ENCODE measurements around the gene CCDC148. TPM values are rescaled to one million over a fixed set of nuclear protein-coding genes. Genes with fewer than 3 reads are reported as not detected.
"Not testable (repeated sequence)": the region's sequence is repeated elsewhere in the genome, so short reads cannot be mapped to it uniquely, and the experiment has no call there.

The CCDC148 gene
- total RNA-seq, 2 experiments from 2014 or later: not detected

DNA sequence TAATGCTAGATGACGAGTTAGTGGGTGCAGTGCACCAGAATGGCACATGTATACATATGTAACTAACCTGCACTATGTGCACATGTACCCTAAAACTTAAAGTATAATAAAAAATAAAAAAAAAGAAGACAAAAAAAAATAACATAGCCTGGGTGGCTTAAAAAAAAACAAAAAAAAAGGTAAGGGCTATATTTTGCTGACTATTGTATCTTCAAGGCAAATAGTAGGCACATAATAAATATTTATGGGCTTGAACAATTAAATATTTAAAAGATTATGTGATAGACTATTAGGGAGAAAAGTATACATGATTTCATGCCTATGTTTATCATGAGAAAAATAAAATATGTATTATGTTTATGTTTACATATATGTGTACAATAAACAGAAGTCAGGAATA is 99.4 kb downstream of the CCDC148 start:
- H3K36me3 Mint-ChIP-seq (ENCODE audit: low read depth): peaks cover 1% of the 10 kb centered on the region
- peaks cover 7% of the 10 kb centered on the region for H3K9me3 Mint-ChIP-seq
- CTCF ChIA-PET: no interaction called here

GRCh38 chr2:158351466-158351816 is 105.1 kb downstream of the CCDC148 start:
- H3K4me3 Mint-ChIP-seq; CTCF ChIA-PET; DNase-seq; H3K9me3 Mint-ChIP-seq; ATAC-seq; H3K27me3 Mint-ChIP-seq; H3K4me1 Mint-ChIP-seq (ENCODE audit: low read depth); H3K27ac Mint-ChIP-seq; intact Hi-C loops (cut with micrococcal nuclease); POLR2A ChIA-PET; H3K36me3 Mint-ChIP-seq (ENCODE audit: low read depth): not testable (repeated sequence)

More for the DNA sequence above, 99.4 kb downstream of the CCDC148 start:
- Mint-ChIP-seq H3K4me1 (ENCODE audit: low read depth) (peaks cover 3% of the 10 kb centered on the region), H3K4me3 (no peak overlapping the region), H3K27me3 (peaks cover 1% of the 10 kb centered on the region), H3K27ac (no peak overlapping the region)
- no peak for ATAC-seq
- intact Hi-C loops (cut with micrococcal nuclease): no loop called here
- no peak for DNase-seq
- POLR2A ChIA-PET: no interaction called here
- TF ChIP-seq, protein P1, sequence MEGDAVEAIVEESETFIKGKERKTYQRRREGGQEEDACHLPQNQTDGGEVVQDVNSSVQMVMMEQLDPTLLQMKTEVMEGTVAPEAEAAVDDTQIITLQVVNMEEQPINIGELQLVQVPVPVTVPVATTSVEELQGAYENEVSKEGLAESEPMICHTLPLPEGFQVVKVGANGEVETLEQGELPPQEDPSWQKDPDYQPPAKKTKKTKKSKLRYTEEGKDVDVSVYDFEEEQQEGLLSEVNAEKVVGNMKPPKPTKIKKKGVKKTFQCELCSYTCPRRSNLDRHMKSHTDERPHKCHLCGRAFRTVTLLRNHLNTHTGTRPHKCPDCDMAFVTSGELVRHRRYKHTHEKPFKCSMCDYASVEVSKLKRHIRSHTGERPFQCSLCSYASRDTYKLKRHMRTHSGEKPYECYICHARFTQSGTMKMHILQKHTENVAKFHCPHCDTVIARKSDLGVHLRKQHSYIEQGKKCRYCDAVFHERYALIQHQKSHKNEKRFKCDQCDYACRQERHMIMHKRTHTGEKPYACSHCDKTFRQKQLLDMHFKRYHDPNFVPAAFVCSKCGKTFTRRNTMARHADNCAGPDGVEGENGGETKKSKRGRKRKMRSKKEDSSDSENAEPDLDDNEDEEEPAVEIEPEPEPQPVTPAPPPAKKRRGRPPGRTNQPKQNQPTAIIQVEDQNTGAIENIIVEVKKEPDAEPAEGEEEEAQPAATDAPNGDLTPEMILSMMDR (IDR thresholded peaks at IDR 0.05): no peak

GRCh38 chr2:158350751-158351465 is 105.6 kb downstream of the CCDC148 start:
- H3K9me3 Mint-ChIP-seq; POLR2A ChIA-PET; DNase-seq; H3K27me3 Mint-ChIP-seq; H3K36me3 Mint-ChIP-seq (ENCODE audit: low read depth); ATAC-seq; CTCF ChIA-PET; H3K4me3 Mint-ChIP-seq; H3K4me1 Mint-ChIP-seq (ENCODE audit: low read depth); intact Hi-C loops (cut with micrococcal nuclease); H3K27ac Mint-ChIP-seq: not testable (repeated sequence)

DNA sequence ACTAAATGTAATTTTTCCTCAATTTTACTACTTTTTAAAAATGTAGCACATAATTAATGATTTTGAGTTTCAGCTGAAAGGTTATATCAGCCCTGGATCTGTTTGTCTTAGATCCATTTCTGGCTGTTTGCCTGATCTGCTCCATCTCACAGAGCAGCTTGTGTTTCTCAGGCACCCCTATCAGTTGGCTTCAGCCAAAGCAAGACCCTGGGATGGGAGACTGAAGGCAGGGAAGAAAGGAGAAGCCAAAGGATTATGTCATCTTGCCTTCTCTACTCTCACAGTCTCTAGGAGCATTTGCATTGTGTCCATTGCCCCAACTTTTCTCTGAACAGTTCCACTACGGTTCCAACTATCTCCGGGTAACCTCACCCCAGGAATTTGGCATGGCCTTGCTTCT is 110.5 kb downstream of the CCDC148 start:
- CTCF ChIA-PET: no interaction called here
- H3K27me3 Mint-ChIP-seq: peaks cover 2% of the 10 kb centered on the region
- TF ChIP-seq, protein P1 (IDR thresholded peaks at IDR 0.05): no peak

GRCh38 chr2:158339513-158339912 is 117.0 kb downstream of the CCDC148 start:
- ATAC-seq (no peak), DNase-seq (no peak)
- H3K9me3 Mint-ChIP-seq: peaks cover 3% of the 10 kb centered on the region
- H3K27ac Mint-ChIP-seq: no peak overlapping the region
- no peaks in the 10 kb centered on the region for H3K4me1 Mint-ChIP-seq (ENCODE audit: low read depth)
- H3K27me3 Mint-ChIP-seq: peaks cover 7% of the 10 kb centered on the region
- ChIA-PET CTCF (no interaction called here), POLR2A (interaction anchor here (0.6 kb wide), 1 partner anchor 725 kb away, joined by 3 read pairs; no protein-coding TSS in a partner anchor)
- H3K4me3 Mint-ChIP-seq: no peak overlapping the region
- intact Hi-C loops (cut with micrococcal nuclease): no loop called here
- TF ChIP-seq, protein P1 (IDR thresholded peaks at IDR 0.05): no peak
- no peaks in the 10 kb centered on the region for H3K36me3 Mint-ChIP-seq (ENCODE audit: low read depth)

More for the DNA sequence above, 110.5 kb downstream of the CCDC148 start:
- POLR2A ChIA-PET: no interaction called here
- intact Hi-C loops (cut with micrococcal nuclease): no loop called here
- DNase-seq (no peak), ATAC-seq (no peak)
- Mint-ChIP-seq H3K4me3 (no peak overlapping the region), H3K36me3 (ENCODE audit: low read depth) (no peaks in the 10 kb centered on the region), H3K27ac (no peak overlapping the region), H3K4me1 (ENCODE audit: low read depth) (no peaks in the 10 kb centered on the region), H3K9me3 (no peaks in the 10 kb centered on the region)

DNA sequence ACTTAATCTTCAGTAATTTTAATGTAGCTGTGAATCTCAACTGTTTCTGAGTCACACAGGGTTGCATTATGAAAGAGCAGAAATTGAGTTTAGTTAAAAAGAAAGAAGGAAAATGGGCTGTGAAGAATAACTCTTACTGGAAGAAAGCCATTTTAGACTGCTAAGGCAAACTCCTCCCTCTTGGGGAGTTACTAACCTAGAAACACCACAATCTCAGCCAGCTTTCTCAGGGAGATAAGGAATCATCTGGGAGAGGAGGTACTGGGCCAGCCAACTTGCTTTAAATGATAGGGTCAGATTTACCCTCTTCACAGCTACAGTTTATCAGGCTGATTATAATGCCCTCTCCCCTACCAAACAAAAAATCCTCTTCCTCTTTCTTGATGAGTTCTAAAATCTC is 119.5 kb downstream of the CCDC148 start:
- ChIA-PET CTCF (no interaction called here), POLR2A (no interaction called here)
- peaks cover 7% of the 10 kb centered on the region for H3K27me3 Mint-ChIP-seq
- intact Hi-C loops (cut with micrococcal nuclease): no loop called here
- TF ChIP-seq, protein P1 (IDR thresholded peaks at IDR 0.05): no peak
- H3K27ac Mint-ChIP-seq: no peak overlapping the region
- ATAC-seq: no peak
- no peaks in the 10 kb centered on the region for H3K36me3 Mint-ChIP-seq (ENCODE audit: low read depth)
- no peak overlapping the region for H3K4me3 Mint-ChIP-seq
- DNase-seq: no peak
- H3K4me1 Mint-ChIP-seq (ENCODE audit: low read depth): no peaks in the 10 kb centered on the region
- peaks cover 9% of the 10 kb centered on the region for H3K9me3 Mint-ChIP-seq

GRCh38 chr2:158331799-158332198 is 124.8 kb downstream of the CCDC148 start:
- H3K4me1 Mint-ChIP-seq (ENCODE audit: low read depth); H3K36me3 Mint-ChIP-seq (ENCODE audit: low read depth); H3K4me3 Mint-ChIP-seq; H3K27ac Mint-ChIP-seq; H3K27me3 Mint-ChIP-seq; DNase-seq; intact Hi-C loops (cut with micrococcal nuclease); POLR2A ChIA-PET; ATAC-seq; CTCF ChIA-PET: not testable (repeated sequence)
- peaks cover 14% of the 10 kb centered on the region for H3K9me3 Mint-ChIP-seq

Data from activated CD8-positive, alpha-beta T cell treated with anti-CD3 and anti-CD28 coated beads for 36 hours (primary cell).